HCT116 (cell line): Measurements from ENCODE around the gene KRT26.

Source experiments
- EGR1 ChIP-seq: IDR thresholded peaks from 2 replicates; pipeline ENCODE4 v1.6.1; 2012; ENCODE audit warnings: low read depth
- ELF1 ChIP-seq: IDR thresholded peaks from 2 replicates; pipeline ENCODE4 v1.6.1; 2012; ENCODE audit warnings: low read depth, borderline replicate concordance
- EZH2 ChIP-seq: fragments of 200-600 bp; sonication (generic); IDR thresholded peaks from 2 replicates; pipeline ENCODE4 v1.6.1; 2017; ENCODE audit warnings: antibody characterized with exemption, mixed run types
- EZH2phosphoT487 ChIP-seq: fragments of 200-600 bp; IDR thresholded peaks from 2 replicates; pipeline ENCODE4 v1.6.1; 2018; ENCODE audit warnings: antibody characterized with exemption, borderline replicate concordance
- POLR2A ChIP-seq: IDR thresholded peaks from 2 replicates; pipeline ENCODE4 v1.7.0; 2011; ENCODE audit warnings: borderline replicate concordance; ENCODE audit not compliant: insufficient read depth, insufficient read length; ENCODE audit errors: extremely low read depth
- RAD21 ChIP-seq: IDR thresholded peaks from 2 replicates; pipeline ENCODE4 v1.6.1; 2012; ENCODE audit warnings: low read depth, mild to moderate bottlenecking
- SP1 ChIP-seq: IDR thresholded peaks from 2 replicates; pipeline ENCODE4 v1.6.1; 2012; ENCODE audit warnings: low read depth
- ZNF274 ChIP-seq: fragments of 200-500 bp; sonication (Bioruptor generic); IDR thresholded peaks from 2 replicates; pipeline ENCODE4 v1.6.1; 2014; ENCODE audit warnings: mild to moderate bottlenecking, low read depth, low read length, inconsistent platforms
- TF ChIP-seq, protein P1 (sequence below), 3 experiments: fragments of 200-600 bp in 1 of 3; sonication (generic) in 1 of 3; IDR thresholded peaks in 2 of 3; conservative IDR thresholded peaks in 1 of 3; 2 replicates each; pipeline ENCODE4 v1.5.1; 2012 to 2017; ENCODE audit warnings: low read depth in 2 of 3, low read length in 2 of 3, antibody characterized with exemption in 1 of 3, borderline replicate concordance in 1 of 3, control low read depth in 1 of 3, mild to moderate bottlenecking in 1 of 3, mixed read lengths in 1 of 3, mixed run types in 1 of 3, moderate library complexity in 1 of 3; ENCODE audit not compliant: insufficient read depth in 1 of 3
- TF ChIP-seq, protein P2 (sequence below): IDR thresholded peaks from 2 replicates; pipeline ENCODE4 v1.6.1; 2012; ENCODE audit warnings: low read depth
- TF ChIP-seq, protein P3 (sequence below): IDR thresholded peaks from 2 replicates; pipeline ENCODE4 v1.6.1; 2012

DNA sequence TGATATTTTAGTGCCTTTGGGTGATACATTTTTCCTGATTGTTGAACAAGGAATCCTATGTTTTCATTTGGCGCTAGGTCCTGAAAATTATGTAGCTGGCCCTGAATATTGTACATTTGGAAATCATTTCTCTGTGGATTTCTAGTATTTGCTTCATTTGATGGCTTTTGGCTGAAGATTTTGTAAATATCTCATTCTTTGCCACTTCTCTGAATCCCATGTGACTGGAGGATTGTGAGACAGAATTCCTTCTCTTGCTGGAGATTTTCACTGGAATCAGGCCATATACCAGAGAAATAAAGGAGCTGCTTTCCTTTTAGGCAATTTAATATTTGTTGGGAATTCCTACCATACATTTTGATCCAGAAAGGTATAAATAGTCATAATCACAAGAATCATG, 19.1 kb upstream of the KRT26 start:
- TF ChIP-seq POLR2A = no peak
- TF ChIP-seq, protein P1, sequence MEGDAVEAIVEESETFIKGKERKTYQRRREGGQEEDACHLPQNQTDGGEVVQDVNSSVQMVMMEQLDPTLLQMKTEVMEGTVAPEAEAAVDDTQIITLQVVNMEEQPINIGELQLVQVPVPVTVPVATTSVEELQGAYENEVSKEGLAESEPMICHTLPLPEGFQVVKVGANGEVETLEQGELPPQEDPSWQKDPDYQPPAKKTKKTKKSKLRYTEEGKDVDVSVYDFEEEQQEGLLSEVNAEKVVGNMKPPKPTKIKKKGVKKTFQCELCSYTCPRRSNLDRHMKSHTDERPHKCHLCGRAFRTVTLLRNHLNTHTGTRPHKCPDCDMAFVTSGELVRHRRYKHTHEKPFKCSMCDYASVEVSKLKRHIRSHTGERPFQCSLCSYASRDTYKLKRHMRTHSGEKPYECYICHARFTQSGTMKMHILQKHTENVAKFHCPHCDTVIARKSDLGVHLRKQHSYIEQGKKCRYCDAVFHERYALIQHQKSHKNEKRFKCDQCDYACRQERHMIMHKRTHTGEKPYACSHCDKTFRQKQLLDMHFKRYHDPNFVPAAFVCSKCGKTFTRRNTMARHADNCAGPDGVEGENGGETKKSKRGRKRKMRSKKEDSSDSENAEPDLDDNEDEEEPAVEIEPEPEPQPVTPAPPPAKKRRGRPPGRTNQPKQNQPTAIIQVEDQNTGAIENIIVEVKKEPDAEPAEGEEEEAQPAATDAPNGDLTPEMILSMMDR (IDR thresholded peaks at IDR 0.05 in 2 of 3, conservative IDR thresholded peaks at IDR 0.05 in 1 of 3; ENCODE audit: borderline replicate concordance in 1 of 3, insufficient read depth in 1 of 3, low read depth in 2 of 3, low read length in 2 of 3) = no peak
- TF ChIP-seq RAD21 = no peak
- TF ChIP-seq, protein P2, sequence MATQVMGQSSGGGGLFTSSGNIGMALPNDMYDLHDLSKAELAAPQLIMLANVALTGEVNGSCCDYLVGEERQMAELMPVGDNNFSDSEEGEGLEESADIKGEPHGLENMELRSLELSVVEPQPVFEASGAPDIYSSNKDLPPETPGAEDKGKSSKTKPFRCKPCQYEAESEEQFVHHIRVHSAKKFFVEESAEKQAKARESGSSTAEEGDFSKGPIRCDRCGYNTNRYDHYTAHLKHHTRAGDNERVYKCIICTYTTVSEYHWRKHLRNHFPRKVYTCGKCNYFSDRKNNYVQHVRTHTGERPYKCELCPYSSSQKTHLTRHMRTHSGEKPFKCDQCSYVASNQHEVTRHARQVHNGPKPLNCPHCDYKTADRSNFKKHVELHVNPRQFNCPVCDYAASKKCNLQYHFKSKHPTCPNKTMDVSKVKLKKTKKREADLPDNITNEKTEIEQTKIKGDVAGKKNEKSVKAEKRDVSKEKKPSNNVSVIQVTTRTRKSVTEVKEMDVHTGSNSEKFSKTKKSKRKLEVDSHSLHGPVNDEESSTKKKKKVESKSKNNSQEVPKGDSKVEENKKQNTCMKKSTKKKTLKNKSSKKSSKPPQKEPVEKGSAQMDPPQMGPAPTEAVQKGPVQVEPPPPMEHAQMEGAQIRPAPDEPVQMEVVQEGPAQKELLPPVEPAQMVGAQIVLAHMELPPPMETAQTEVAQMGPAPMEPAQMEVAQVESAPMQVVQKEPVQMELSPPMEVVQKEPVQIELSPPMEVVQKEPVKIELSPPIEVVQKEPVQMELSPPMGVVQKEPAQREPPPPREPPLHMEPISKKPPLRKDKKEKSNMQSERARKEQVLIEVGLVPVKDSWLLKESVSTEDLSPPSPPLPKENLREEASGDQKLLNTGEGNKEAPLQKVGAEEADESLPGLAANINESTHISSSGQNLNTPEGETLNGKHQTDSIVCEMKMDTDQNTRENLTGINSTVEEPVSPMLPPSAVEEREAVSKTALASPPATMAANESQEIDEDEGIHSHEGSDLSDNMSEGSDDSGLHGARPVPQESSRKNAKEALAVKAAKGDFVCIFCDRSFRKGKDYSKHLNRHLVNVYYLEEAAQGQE = no peak
- no peak for TF ChIP-seq EZH2phosphoT487
- TF ChIP-seq ZNF274 = no peak
- TF ChIP-seq, protein P3, sequence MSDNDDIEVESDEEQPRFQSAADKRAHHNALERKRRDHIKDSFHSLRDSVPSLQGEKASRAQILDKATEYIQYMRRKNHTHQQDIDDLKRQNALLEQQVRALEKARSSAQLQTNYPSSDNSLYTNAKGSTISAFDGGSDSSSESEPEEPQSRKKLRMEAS = no peak
- no peak for TF ChIP-seq EZH2
- TF ChIP-seq EGR1 = no peak
- TF ChIP-seq SP1 = no peak
- TF ChIP-seq ELF1 = no peak
